NOMO-1 treated with dmso at 0.1 percent for 144 hours (cell line): ENCODE results near the gene MAD1L1.

Experiments
- DNase-seq: peaks from one replicate; lab custom pipeline; 2025; ENCODE audit not compliant: unreplicated experiment; lab: John Stamatoyannopoulos, UW

Gene MAD1L1

DNA sequence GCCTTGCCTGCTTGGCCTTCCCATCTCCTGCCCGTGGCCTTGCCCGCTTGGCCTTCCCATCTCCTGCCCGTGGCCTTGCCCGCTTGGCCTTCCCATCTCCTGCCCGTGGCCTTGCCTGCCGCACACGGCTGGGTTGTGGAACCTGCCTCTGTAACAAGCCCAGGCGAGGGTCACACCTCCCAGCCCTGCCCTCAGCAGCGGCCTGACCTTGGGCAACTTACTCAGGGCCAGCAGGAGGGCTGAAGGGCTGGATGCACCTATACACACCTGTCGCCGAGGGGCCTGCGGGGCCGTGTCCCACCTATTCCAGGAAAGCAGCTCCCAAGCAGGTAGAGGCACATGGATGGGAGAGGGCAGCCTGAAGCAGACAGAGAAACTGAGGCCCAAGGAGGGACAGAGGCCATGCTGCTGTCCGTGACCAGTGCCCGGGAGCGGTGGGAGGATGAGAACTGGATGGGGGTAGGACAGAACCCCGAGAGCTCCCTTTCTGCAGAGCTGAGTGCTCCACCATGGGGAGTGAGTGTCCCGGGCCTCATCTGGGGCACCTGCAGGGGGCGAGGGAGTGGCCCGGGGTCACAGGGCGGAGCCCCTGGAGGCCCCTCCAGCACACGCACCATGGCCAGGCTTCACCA lies 285.0 kb downstream of the MAD1L1 start:
- DNase-seq = no peak

- DNase-seq = no peak
These were observed 285.8 kb downstream of the MAD1L1 start for GRCh38 chr7:1946773-1947450.

DNA sequence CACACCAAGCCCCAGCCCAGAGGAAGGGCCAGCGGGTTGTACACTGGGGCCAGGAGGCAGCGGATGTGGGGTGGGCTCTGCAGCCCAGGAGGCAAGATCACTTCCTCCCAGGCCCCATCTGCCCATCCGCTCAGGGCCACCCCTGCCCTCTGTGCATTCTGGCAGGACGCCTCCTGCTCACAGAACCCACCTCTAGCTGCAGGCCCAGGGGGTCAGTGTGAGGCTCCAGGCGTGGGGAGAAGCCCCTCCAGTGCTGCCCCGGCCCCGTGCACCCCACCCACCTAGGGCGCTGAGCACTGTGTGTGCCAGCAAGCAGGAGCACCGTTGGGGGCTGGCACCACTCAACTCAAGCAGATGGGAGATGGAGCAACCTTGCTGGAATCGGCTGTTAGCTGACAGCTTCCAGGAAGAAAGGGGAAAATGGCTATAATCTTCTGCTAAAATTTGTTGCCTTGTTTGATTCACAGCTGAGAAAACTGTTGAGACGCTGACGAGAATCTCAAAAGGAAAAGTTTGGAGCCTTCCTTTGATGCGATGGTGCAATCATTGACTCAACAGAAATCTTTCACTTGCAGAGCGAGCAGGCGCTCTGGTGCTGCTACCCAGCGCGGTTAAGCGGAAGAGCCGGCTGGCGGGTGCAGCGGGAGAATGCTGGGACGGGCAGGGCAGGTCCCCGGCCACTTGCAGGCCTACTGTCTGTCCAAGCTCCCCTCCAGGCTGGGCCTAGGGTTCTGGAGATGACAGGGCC lies 286.5 kb downstream of the MAD1L1 start:
- no peak for DNase-seq

DNA sequence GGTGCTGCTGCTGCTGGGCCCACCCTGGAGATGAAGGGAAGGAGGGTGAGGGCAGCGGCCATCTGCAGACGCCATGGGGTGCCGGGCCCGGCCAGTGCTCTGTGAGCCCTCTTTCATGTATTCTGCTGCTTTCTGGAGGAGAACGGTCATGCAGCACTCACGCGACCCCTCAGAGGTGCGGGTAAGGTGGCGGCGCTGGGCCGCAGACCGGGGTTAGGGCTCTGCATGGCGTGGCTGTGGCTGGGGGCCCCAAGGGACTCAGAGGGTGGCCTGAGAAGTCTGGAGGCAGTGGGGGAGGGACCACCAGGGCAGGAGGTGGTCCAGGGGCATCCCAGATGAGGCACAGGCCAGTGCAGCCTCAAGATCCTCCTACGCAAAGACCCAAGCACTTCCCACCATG lies 287.2 kb downstream of the MAD1L1 start:
- DNase-seq = no peak

DNA sequence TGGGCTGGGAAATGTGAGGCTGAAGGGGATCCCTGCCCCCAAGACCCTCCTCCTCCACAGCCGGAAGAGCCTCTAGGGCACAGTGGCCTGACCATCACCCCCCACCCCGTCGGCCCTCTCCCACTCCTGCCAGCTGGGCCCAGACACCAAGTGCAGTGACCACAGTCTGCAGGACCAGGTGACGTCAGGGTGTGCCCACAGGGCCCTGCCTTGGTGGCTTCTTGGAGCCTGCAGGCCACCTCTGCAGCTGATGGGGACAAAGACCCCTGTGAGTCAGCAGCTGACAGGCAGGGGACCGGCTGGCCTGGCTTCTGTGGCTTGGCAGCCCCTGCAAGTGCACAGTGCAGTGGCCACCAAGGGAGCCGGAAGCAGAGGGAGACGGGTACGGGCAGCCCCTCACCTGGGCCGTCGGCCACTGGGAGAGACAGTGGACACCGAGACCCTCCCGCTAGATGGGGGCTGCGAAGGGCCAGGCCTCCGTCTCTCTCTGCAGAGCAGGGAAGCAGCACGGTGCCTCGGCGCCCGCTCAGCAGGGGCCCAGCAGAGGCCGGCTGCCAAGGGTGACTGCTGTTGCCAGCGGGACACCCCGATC lies 288.0 kb downstream of the MAD1L1 start:
- DNase-seq = no peak

DNA sequence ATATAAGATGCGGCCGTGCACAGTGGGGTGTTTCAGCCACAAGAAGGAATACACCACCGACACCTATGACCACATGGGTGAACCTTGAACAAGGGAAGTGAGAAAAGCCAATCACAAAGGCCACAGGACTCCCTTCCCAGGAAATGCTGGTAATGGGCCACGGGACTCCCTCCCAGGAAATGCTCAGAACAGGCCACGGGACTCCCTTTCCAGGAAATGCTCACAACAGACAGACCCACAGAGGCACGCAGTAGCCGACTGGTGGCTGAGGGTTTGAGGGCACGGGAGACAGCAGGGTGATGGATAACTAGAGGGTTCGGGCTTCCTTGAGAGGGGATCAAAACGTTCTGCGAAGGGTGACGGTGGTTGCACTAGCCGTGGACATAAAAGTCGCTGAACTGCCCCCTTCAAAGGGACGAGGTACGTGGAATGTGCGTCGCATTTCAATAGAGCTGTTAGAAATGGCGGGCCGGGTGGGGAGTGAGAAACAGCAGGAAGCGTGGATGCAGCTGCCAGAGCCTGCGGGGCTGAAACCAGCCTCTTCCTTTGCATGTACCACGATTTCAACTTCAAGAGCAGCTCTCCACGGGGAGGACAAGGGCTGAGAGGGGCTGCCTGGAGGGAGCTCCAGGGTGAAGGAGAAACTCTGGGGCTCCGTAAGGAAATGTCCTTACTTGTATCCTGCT lies 288.7 kb downstream of the MAD1L1 start:
- no peak for DNase-seq

DNA sequence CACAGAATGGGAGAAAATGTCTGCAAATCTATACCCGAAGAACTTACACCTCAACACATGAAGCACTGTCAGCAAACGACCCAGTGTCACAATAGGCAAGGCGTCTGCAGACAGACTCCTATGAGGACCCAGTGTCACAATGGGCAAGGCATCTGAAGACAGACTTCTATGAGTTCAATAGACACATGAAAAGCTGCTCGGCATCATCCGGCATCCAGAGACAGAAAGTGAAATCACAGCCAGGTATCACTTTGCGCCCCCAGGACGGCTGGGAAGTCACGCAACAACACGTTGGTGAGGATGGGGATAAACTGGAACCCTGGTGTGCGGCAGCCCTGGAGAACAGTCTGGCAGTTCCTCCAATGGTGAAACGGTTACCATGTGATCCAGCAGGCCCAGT lies 289.4 kb downstream of the MAD1L1 start:
- DNase-seq = no peak

DNA sequence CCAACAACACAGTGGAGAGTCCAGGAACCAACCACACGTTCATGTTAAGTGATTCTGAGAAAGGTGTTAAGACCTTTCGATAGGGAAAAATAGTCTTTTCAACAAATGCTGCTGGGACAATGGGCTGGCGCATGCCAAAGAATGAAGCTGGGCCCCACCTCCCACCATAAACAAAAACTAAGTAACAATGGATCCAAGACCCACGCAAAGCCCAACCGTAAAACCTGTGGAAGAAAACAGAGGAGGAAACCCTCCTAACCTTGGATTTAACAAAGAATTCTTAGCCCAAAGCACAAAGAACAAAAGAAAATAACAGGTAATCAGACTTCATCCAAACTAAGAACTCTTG lies 289.8 kb downstream of the MAD1L1 start:
- DNase-seq = no peak

DNA sequence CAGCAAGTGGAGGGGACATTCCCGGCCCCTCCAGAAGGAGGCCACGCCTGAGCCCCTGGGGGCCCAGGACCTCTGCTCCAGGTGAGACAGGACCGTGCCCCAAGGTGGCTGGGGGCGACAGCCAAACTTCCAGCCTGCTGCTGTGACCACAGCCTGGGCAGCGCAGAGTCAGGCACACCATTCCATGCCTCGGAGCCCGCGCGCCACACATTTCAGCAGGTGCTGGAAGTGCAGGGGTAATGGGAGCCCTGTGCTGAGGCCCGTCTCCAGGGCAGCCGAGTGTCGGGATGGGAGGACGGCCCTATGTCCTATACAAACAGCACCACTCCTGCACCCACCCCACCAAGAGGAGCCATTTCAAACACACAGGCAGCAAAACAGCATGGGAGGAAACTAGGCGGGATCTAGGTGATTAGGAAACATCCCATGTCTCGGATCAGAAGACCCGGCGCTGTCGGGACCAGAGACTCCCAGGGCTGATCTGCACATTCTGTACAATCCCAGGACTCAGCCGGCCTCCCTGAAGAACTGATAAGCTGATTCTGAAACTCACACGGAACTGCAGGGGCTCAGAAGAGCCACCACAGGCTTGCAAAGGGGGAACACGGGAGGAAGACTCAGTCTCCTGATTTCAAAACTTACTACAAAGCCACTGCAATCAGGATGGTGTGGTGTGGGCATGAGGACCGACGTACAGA lies 290.4 kb downstream of the MAD1L1 start:
- no peak for DNase-seq

DNA sequence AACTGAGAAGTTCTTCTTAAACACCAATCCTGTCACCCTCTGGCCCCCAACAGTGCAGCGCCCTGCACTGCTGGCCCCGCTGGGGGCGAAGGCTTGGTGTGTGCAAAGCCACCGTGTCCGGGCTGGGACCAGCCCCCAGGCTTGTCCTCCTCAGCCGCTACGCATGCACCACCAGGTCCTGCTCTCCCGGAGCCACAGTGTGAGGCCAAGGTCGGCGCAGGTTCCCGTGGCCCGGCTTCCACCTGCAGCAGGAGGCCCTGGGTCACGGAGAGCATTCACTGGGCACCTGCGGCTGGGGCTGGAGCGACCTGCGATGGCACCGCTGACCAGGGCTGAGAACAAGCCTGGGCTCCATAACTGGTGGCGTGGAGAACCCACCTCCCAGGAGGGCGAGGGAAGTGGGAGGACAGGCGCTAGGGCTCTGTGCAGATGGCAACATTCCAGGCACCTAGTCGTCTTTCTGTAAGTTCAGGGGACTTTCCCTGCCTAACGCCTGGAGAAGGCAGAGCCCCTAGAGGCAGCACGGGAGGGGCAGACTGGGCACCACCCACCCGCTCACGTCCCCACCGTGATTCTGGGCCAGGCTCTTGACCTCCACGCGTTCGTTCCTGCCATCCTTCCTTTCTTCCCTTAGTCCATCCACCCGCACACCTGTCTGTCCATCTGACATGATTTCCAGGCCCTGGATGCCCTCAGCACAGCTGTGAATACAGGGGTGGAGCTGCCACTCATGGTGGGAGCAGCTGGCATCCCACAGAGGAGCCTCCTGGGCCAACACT lies 291.1 kb downstream of the MAD1L1 start:
- no peak for DNase-seq

DNA sequence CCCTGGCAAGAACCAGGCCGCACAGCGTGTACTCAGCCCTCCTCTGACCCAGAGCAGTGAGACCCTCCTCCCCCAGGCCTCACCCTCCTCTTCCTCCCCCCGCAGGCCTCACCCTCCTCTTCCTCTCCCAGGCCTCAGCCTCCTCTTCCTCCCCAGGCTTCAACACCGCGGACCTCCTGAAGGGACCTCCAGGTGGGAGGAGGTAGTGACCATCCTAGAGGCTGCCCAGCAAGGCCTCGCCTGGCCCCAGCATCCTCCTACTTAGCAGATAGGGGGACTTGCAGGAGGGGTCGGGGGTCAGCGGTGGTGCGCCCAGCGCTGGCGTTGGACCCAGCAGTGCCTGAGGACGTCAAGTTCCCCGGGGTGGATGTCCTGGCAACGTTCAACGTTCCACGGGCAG lies 291.9 kb downstream of the MAD1L1 start:
- DNase-seq = no peak

GRCh38 chr7:1940402-1940786 lies 292.4 kb downstream of the MAD1L1 start:
- peak; percentile 88 for DNase-seq

DNA sequence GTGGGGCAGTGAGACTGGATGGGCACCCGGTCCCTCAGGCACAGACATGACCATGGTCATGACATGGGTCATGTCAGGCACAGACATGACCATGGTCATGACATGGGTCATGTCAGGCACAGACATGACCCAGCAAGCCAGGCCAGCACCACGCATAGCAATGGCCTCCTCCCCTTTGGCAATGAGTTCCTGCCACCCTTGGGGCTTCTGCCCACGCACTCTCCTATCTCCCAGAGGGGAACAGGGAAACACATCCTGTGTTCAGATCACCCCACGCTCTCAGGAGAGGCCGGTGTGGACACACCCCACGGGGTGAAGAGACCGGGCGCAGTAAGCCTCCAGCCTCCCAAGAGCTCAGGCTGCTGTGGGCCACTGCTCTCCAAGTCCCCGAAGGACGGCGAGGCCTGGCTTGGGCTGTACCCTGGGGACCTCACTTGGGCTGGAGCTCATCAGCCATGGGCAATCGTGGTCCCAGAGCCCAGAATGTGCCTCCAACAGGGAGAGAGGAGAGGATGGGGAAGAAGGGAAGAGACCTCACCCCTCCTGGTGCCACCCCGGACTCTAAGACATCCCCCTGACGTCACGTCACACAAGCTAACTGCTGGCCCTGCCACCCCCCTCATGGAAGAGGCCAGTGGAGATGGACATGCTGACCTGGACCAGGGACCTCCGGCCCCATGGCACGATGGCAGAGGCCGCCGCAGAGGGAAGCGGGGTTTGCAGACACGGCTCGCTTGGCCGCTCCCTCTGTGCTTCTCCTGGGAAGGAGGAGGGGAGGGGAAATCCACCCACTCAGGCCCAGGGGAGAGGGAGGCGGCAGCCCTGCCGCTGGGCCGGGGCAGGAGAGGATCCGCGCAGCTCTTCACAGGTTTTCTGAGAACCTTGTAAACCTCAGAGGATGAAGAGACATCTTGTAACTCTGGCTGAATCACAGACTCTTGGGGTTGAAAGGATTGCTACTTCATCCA lies 293.0 kb downstream of the MAD1L1 start:
- no peak for DNase-seq

DNA sequence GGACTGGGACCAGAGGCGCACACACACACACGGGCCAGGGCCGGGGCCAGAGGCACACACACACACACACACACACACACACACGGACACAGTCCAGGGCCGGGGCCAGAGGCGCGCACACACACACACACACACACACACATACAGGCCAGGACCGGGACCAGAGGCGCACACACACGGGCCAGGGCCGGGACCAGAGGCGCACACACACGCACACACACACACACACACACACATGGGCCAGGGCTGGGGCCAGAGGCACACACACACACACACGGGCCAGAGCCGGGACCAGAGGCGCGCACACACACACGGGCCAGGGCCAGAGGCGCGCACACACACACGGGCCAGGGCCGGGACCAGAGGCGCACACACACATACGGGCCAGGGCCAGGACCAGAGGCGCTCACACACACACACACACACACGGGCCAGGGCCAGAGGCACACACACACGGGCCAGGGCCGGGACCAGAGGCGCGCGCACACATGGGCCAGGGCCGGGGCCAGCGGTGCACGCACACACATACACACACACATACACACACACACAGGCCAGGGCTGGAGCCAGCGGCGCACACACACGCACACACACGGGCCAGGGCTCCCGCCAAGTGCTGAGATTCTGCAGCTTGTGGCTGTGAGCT lies 293.8 kb downstream of the MAD1L1 start:
- DNase-seq = no peak

GRCh38 chr7:1937252-1937605 lies 295.5 kb downstream of the MAD1L1 start:
- DNase-seq = no peak

GRCh38 chr7:1936531-1937251 lies 296.1 kb downstream of the MAD1L1 start:
- DNase-seq = no peak

GRCh38 chr7:1936006-1936310 lies 296.8 kb downstream of the MAD1L1 start:
- DNase-seq = no peak
